HL-60 (cell line): ENCODE results near the gene TCTN1.

Experiments used
- DNase-seq, 2 experiments: peaks; one replicate each; pipeline ENCODE4 v3.0.0-alpha.2; 2010 to 2020; ENCODE audit warnings: low read depth in 1 of 2, low spot score in 1 of 2
- H3K27ac ChIP-seq: fragments of 250-450 bp; sonication (Bioruptor Pico); replicated peaks from 2 replicates; pipeline ENCODE4 v1.5.1; 2020; ENCODE audit warnings: mild to moderate bottlenecking, moderate library complexity
- H3K27me3 ChIP-seq: fragments of 250-450 bp; sonication (Bioruptor Pico); 2 replicates; pipeline ENCODE4 v1.5.1; 2021; ENCODE audit warnings: mild to moderate bottlenecking, moderate library complexity; ENCODE audit not compliant: insufficient read depth, poor library complexity, severe bottlenecking
- H3K4me3 ChIP-seq: replicated peaks from 2 replicates; pipeline ENCODE4 v1.5.1; 2011; ENCODE audit warnings: mild to moderate bottlenecking, control low read depth, low read length; ENCODE audit not compliant: insufficient read depth
- CTCF ChIP-seq: IDR thresholded peaks from one replicate; pipeline ENCODE4 v1.5.1; 2011; ENCODE audit warnings: low read length, control low read depth, inconsistent platforms; ENCODE audit not compliant: insufficient read depth
- GABPA ChIP-seq: IDR thresholded peaks from 2 replicates; pipeline ENCODE4 v1.6.1; 2012; ENCODE audit warnings: low read depth
- POLR2AphosphoS5 ChIP-seq: IDR thresholded peaks from 2 replicates; pipeline ENCODE4 v1.6.1; 2012; ENCODE audit warnings: low read depth
- REST ChIP-seq: IDR thresholded peaks from 2 replicates; pipeline ENCODE4 v1.6.1; 2012; ENCODE audit warnings: low read depth; ENCODE audit not compliant: insufficient replicate concordance
- SPI1 ChIP-seq: IDR thresholded peaks from 2 replicates; pipeline ENCODE4 v1.6.1; 2012; ENCODE audit warnings: low read depth, mild to moderate bottlenecking, borderline replicate concordance

Gene TCTN1

GRCh38 chr12:110637869-110638441 lies 24.0 kb downstream of the TCTN1 start:
- no peak overlapping the region for H3K27ac ChIP-seq

GRCh38 chr12:110638796-110639195 lies 24.9 kb downstream of the TCTN1 start:
- DNase-seq = no peak
- no peak overlapping the region for H3K4me3 ChIP-seq
- TF ChIP-seq SPI1 (no peak), REST (no peak), POLR2AphosphoS5 (no peak), GABPA (no peak), CTCF (no peak)
- H3K27me3 ChIP-seq = no peaks in the 10 kb centered on the region
- H3K27ac ChIP-seq = no peak overlapping the region

More at GRCh38 chr12:110637869-110638441, 24.0 kb downstream of the TCTN1 start:
- no peaks in the 10 kb centered on the region for H3K27me3 ChIP-seq
- no peak overlapping the region for H3K4me3 ChIP-seq
- DNase-seq = no peak
- no peak for TF ChIP-seq SPI1
- TF ChIP-seq CTCF = no peak
- no peak for TF ChIP-seq GABPA

- H3K27ac ChIP-seq = no peak overlapping the region
- no peak overlapping the region for H3K4me3 ChIP-seq
- no peaks in the 10 kb centered on the region for H3K27me3 ChIP-seq
- TF ChIP-seq CTCF = no peak
- TF ChIP-seq POLR2AphosphoS5 = no peak
- TF ChIP-seq SPI1 = no peak
- TF ChIP-seq GABPA = no peak
- no peak for TF ChIP-seq REST
- DNase-seq = peak in 1 of 2 experiments; percentile 17
Measured at GRCh38 chr12:110639336-110640141, 25.6 kb downstream of the TCTN1 start.
